CD14-positive monocyte (primary cell): Measurements from ENCODE around the gene DYSF. TPM values are rescaled to one million over a fixed set of nuclear protein-coding genes. Genes with fewer than 3 reads are reported as not detected.

Experiments used
- DNase-seq, 3 donors: peaks; one replicate each; pipeline ENCODE4 v3.0.0-alpha.2; 2011 to 2022
- H2AFZ ChIP-seq: 2 replicates; pipeline ENCODE4 v1.6.0; 2012; ENCODE audit warnings: mild to moderate bottlenecking, low read depth, low read length, inconsistent platforms; ENCODE audit not compliant: insufficient read depth, poor library complexity, severe bottlenecking
- H3K27ac ChIP-seq, 2 donors: 1 replicate in 1 of 2; 2 replicates in 1 of 2; pipeline ENCODE4 v1.5.1; 2012 to 2013; ENCODE audit warnings: low read length in 2 of 2, control low read depth in 1 of 2, inconsistent platforms in 1 of 2, low read depth in 1 of 2, mild to moderate bottlenecking in 1 of 2
- H3K27me3 ChIP-seq, 2 donors: one replicate each; pipeline versions ENCODE4 v1.6.0 to v1.6.1; 2011 to 2013; ENCODE audit warnings: low read length in 2 of 2; ENCODE audit not compliant: control insufficient read depth in 2 of 2, insufficient read depth in 2 of 2
- H3K36me3 ChIP-seq, 2 donors: replicated peaks in 1 of 2; 1 replicate in 1 of 2; 2 replicates in 1 of 2; pipeline versions ENCODE4 v1.5.1 to v1.6.1; 2012 to 2013; ENCODE audit warnings: low read length in 2 of 2, control low read depth in 1 of 2, inconsistent platforms in 1 of 2, mild to moderate bottlenecking in 1 of 2; ENCODE audit not compliant: insufficient read depth in 2 of 2, control insufficient read depth in 1 of 2
- H3K4me1 ChIP-seq, 2 donors: 1 replicate in 1 of 2; 2 replicates in 1 of 2; pipeline versions ENCODE4 v1.5.1 to v1.6.1; 2012 to 2013; ENCODE audit warnings: low read length in 2 of 2, control low read depth in 1 of 2, inconsistent platforms in 1 of 2, mild to moderate bottlenecking in 1 of 2, moderate library complexity in 1 of 2; ENCODE audit not compliant: insufficient read depth in 2 of 2, control insufficient read depth in 1 of 2
- H3K4me2 ChIP-seq: replicated peaks from 2 replicates; pipeline ENCODE3; 2012; ENCODE audit warnings: low read length, moderate library complexity, mild to moderate bottlenecking; ENCODE audit not compliant: poor library complexity, severe bottlenecking; ENCODE audit errors: extremely low read depth
- H3K4me3 ChIP-seq, 3 experiments: fragments of 200-600 bp in 1 of 3; sonication (generic) in 1 of 3; replicated peaks in 1 of 3; 1 replicate in 2 of 3; 2 replicates in 1 of 3; pipeline ENCODE4 v1.5.1; 2011 to 2013; ENCODE audit warnings: low read length in 3 of 3, mild to moderate bottlenecking in 3 of 3, control low read depth in 2 of 3, low read depth in 2 of 3, inconsistent platforms in 1 of 3, moderate library complexity in 1 of 3
- H3K79me2 ChIP-seq: 2 replicates; pipeline ENCODE4 v1.6.0; 2012; ENCODE audit warnings: mild to moderate bottlenecking, control low read depth, inconsistent platforms, low read length, moderate library complexity; ENCODE audit not compliant: insufficient read depth
- H3K9ac ChIP-seq: 2 replicates; pipeline ENCODE4 v1.6.0; 2017; ENCODE audit warnings: low read length, mild to moderate bottlenecking; ENCODE audit not compliant: insufficient read depth, poor library complexity, severe bottlenecking
- H3K9me3 ChIP-seq, 2 donors: replicated peaks in 1 of 2; 1 replicate in 1 of 2; 2 replicates in 1 of 2; pipeline versions ENCODE4 v1.5.1 to v1.6.1; 2012 to 2013; ENCODE audit warnings: low read length in 2 of 2, control low read depth in 1 of 2; ENCODE audit not compliant: control insufficient read depth in 1 of 2, insufficient read depth in 1 of 2
- H4K20me1 ChIP-seq: 2 replicates; pipeline ENCODE4 v1.6.0; 2012; ENCODE audit warnings: mild to moderate bottlenecking, low read length, control low read depth, moderate library complexity; ENCODE audit not compliant: insufficient read depth
- H3K27ac Mint-ChIP-seq, 7 donors: one replicate each; pipeline ENCODE4 v1.8.0; 2020; ENCODE audit warnings: mild to moderate bottlenecking in 7 of 7, mixed read lengths in 7 of 7, moderate library complexity in 6 of 7, inconsistent platforms in 2 of 7
- H3K27me3 Mint-ChIP-seq, 3 donors: one replicate each; pipeline ENCODE4 v1.8.0; 2021 to 2022; ENCODE audit warnings: low read depth in 3 of 3, mild to moderate bottlenecking in 3 of 3, mixed read lengths in 3 of 3, moderate library complexity in 3 of 3, inconsistent platforms in 1 of 3
- H3K36me3 Mint-ChIP-seq, 2 donors: one replicate each; pipeline ENCODE4 v1.8.0; 2020; ENCODE audit warnings: mixed read lengths in 2 of 2, inconsistent platforms in 1 of 2, mild to moderate bottlenecking in 1 of 2
- H3K4me1 Mint-ChIP-seq: one replicate; pipeline ENCODE4 v1.8.0; 2020; ENCODE audit warnings: mild to moderate bottlenecking, mixed read lengths
- H3K4me3 Mint-ChIP-seq, 2 donors: one replicate each; pipeline ENCODE4 v1.8.0; 2020; ENCODE audit warnings: mild to moderate bottlenecking in 2 of 2, mixed read lengths in 2 of 2, moderate library complexity in 1 of 2
- H3K9me3 Mint-ChIP-seq, 7 donors: one replicate each; pipeline ENCODE4 v1.8.0; 2020 to 2022; ENCODE audit warnings: mixed read lengths in 7 of 7, mild to moderate bottlenecking in 6 of 7, moderate library complexity in 6 of 7, inconsistent platforms in 2 of 7
- CTCF ChIP-seq: fragments of 200-600 bp; IDR thresholded peaks from one replicate; pipeline ENCODE4 v1.8.0; 2022; ENCODE audit warnings: antibody characterized with exemption, mild to moderate bottlenecking
- WGBS: methylation state at CpG from one replicate; pipeline ENCODE4 v1.1.5; 2013; ENCODE audit warnings: missing lambda C conversion rate; ENCODE audit not compliant: insufficient coverage; 5-methylcytosine and 5-hydroxymethylcytosine counted together
- intact Hi-C, 2 donors: fragments of 100-400 bp; cut with micrococcal nuclease; formaldehyde crosslinking; loops; one replicate each; pipeline versions ENCODE4 v1.15.0 to v1.15.1; 2023
- polyA plus RNA-seq, 3 donors: library from polyadenylated mRNA; depleted of rRNA in 1 of 3; unstranded in 2 of 3; stranded (reverse) in 1 of 3; fragments of 300-500 nt in 2 of 3; fragments of >200 nt in 1 of 3; fragmentation: Illumina TruSeq in 2 of 3; gene quantifications; 1 replicate in 2 of 3; 2 replicates in 1 of 3; pipeline ENCODE4 v1.2.3, GENCODE V29; 2012 to 2021

The DYSF gene
- polyA plus RNA-seq, 3 donors = 16.1 to 72.5 (median 31.2) TPM

DNA sequence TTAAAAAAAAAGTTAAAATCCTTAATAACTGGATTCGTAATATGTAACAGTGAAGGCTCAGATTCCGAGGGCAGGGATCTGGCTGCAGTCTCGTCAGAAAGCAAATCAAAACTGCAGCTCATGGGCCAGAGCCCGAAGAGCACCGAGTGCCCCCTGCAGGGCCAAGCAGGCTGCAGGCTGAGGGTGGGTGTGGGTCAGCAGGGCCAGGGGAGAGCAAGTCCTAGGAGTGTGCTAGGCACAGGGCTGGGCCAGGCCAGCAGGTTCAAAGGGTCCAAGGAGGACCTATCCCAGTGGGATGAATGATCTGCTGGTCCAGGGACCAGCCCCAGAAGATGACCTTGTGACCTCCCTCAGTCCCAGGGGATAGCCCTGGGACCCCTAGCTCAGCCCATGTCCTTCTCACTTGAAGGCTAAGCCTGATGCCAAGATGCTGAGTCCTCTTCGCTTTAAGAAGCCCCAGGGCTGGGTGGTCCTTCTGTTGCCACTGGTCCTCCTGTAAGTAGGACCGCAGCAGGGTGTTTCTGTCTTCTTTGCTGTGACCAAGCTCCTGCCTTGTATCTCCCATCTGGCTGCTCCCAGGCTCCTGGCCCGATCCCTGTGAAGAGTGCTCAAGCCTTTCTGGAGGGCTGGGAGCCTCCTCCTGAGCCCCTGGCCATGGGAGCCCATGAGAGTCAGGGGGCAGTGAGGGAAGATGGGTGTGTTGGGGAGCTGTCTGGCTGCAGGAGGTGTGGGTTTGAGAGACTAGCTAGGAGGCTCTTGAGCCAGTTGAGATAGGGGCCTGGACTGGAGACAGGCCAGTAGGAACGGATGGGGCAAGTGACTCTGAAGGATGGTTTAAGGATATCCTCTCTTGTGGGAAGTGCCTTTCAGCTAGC lies 150.7 kb downstream of the DYSF start:
- peaks cover 46 to 100% of the 10 kb centered on the region in 2 donors for H3K36me3 ChIP-seq

DNA sequence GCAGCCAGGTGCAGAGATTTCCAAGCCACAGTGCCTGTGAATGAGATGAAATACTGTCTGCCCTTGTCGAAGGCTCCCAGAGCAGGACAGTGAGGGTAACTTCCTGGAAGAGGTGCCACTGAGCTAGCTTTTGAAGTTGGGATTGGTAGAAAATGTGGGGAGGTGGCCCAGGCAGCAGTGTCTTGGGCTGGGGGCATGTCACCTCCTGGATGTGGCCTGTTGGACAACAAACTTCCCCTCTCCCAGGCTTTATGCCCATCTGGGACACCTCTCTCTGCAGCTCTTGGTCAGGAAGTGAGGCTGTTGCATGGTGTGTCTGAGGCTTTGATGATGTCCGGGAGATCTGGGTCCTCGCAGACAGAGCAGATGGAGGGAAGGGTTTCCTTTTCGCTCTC lies 151.4 kb downstream of the DYSF start:
- Histone ChIP-seq H2AFZ (no peak overlapping the region), H3K79me2 (no peaks in the 10 kb centered on the region), H3K9me3 (no peaks in the 10 kb centered on the region), H4K20me1 (peaks cover 85% of the 10 kb centered on the region), H3K4me3 (no peak overlapping the region), H3K36me3 (peaks cover 41 to 100% of the 10 kb centered on the region in 2 donors), H3K4me2 (no peak overlapping the region), H3K9ac (no peak overlapping the region), H3K27ac (peak overlapping the region in 1 of 2 donors; percentile 27), H3K27me3 (no peaks in the 10 kb centered on the region), H3K4me1 (peaks cover 0 to 4% of the 10 kb centered on the region in 2 donors)
- H3K4me1 Mint-ChIP-seq = peaks cover 17% of the 10 kb centered on the region
- peaks cover 3 to 4% (median 3%) of the 10 kb centered on the region in 3 donors for H3K27me3 Mint-ChIP-seq
- DNase-seq = no peak
- TF ChIP-seq CTCF = no peak
- no peak overlapping the region for H3K4me3 Mint-ChIP-seq
- intact Hi-C loops = no loop called here
- H3K36me3 Mint-ChIP-seq = peaks cover 88 to 92% of the 10 kb centered on the region in 2 donors
- H3K9me3 Mint-ChIP-seq = no peaks in the 10 kb centered on the region
- WGBS = 50% methylated on average over 1 of the region's 4 CpGs
- peak overlapping the region in 1 of 7 donors; percentile 7 for H3K27ac Mint-ChIP-seq

More for the DNA sequence above, 150.7 kb downstream of the DYSF start:
- 87% methylated on average over 9 of the region's 9 CpGs for WGBS
- Histone ChIP-seq H3K4me1 (peaks cover 0 to 4% of the 10 kb centered on the region in 2 donors), H3K27ac (no peak overlapping the region), H3K4me3 (no peak overlapping the region), H3K9me3 (no peaks in the 10 kb centered on the region), H3K4me2 (no peak overlapping the region), H3K9ac (no peak overlapping the region), H3K79me2 (no peaks in the 10 kb centered on the region), H4K20me1 (peaks cover 85% of the 10 kb centered on the region), H2AFZ (no peak overlapping the region), H3K27me3 (no peaks in the 10 kb centered on the region)
- Mint-ChIP-seq H3K27me3 (peaks cover 3 to 4% (median 4%) of the 10 kb centered on the region in 3 donors), H3K4me3 (no peak overlapping the region), H3K9me3 (no peaks in the 10 kb centered on the region), H3K27ac (peak overlapping the region in 2 of 7 donors; percentile 17 to 60), H3K4me1 (peaks cover 17% of the 10 kb centered on the region), H3K36me3 (peaks cover 87 to 94% of the 10 kb centered on the region in 2 donors)
- no peak for DNase-seq
- intact Hi-C loops = no loop called here
- TF ChIP-seq CTCF = no peak
